Nephron (organoid): ENCODE data around the gene NCKAP5L.
"Not testable (repeated sequence)": the region's sequence is repeated elsewhere in the genome, so short reads cannot be mapped to it uniquely, and the experiment has no call there.

Experiments used
- H3K27ac Mint-ChIP-seq, 3 experiments: 2 replicates each; pipeline ENCODE4 v1.8.0; 2020; ENCODE audit warnings: mixed read lengths in 3 of 3, mild to moderate bottlenecking in 2 of 3, moderate library complexity in 1 of 3
- H3K27me3 Mint-ChIP-seq: 2 replicates; pipeline ENCODE4 v1.8.0; 2021; ENCODE audit warnings: low read depth, mild to moderate bottlenecking, moderate library complexity, mixed read lengths
- H3K36me3 Mint-ChIP-seq: 2 replicates; pipeline ENCODE4 v1.8.0; 2020; ENCODE audit warnings: low read depth, mixed read lengths
- H3K4me1 Mint-ChIP-seq: 2 replicates; pipeline ENCODE4 v1.8.0; 2020; ENCODE audit warnings: mixed read lengths
- H3K4me3 Mint-ChIP-seq, 3 experiments: 2 replicates each; pipeline ENCODE4 v1.8.0; 2020; ENCODE audit warnings: mild to moderate bottlenecking in 3 of 3, mixed read lengths in 3 of 3, moderate library complexity in 2 of 3
- H3K9me3 Mint-ChIP-seq: 2 replicates; pipeline ENCODE4 v1.8.0; 2020; ENCODE audit warnings: mixed read lengths
- CTCF ChIP-seq, 3 experiments: fragments of 200-600 bp; sonication (generic); IDR thresholded peaks; one replicate each; pipeline ENCODE4 v1.5.0; 2021; ENCODE audit warnings: antibody characterized with exemption in 3 of 3; ENCODE audit not compliant: unreplicated experiment in 3 of 3

The NCKAP5L gene

GRCh38 chr12:49776413-49776812, 51.8 kb downstream of the NCKAP5L start:
- no peak overlapping the region for H3K27ac Mint-ChIP-seq
- peak; percentile 67 to 83 (median 81) for TF ChIP-seq CTCF (IDR thresholded peaks at IDR 0.05; ENCODE audit: unreplicated experiment in 3 of 3)
- H3K9me3 Mint-ChIP-seq: no peaks in the 10 kb centered on the region
- peaks cover 4% of the 10 kb centered on the region for H3K4me1 Mint-ChIP-seq
- H3K4me3 Mint-ChIP-seq: no peak overlapping the region
- H3K36me3 Mint-ChIP-seq: no peaks in the 10 kb centered on the region
- H3K27me3 Mint-ChIP-seq: peaks cover 24% of the 10 kb centered on the region

- not testable (repeated sequence) for H3K4me3 Mint-ChIP-seq, H3K9me3 Mint-ChIP-seq, H3K36me3 Mint-ChIP-seq, H3K27me3 Mint-ChIP-seq, H3K4me1 Mint-ChIP-seq, H3K27ac Mint-ChIP-seq
Measured at GRCh38 chr12:49773102-49773501, 55.1 kb downstream of the NCKAP5L start.

- Mint-ChIP-seq H3K27me3 (no peaks in the 10 kb centered on the region), H3K36me3 (peaks cover 25% of the 10 kb centered on the region), H3K4me1 (no peaks in the 10 kb centered on the region), H3K27ac (no peak overlapping the region), H3K9me3 (no peaks in the 10 kb centered on the region), H3K4me3 (no peak overlapping the region)
- no peak for TF ChIP-seq CTCF (IDR thresholded peaks at IDR 0.05; ENCODE audit: unreplicated experiment in 3 of 3)
Measured at GRCh38 chr12:49767333-49767732, 60.9 kb downstream of the NCKAP5L start.

GRCh38 chr12:49766115-49766455, 62.1 kb downstream of the NCKAP5L start:
- no peaks in the 10 kb centered on the region for H3K9me3 Mint-ChIP-seq
- no peak overlapping the region for H3K4me3 Mint-ChIP-seq
- no peak overlapping the region for H3K27ac Mint-ChIP-seq
- no peaks in the 10 kb centered on the region for H3K4me1 Mint-ChIP-seq
- TF ChIP-seq CTCF (IDR thresholded peaks at IDR 0.05; ENCODE audit: unreplicated experiment in 3 of 3): no peak
- peaks cover 37% of the 10 kb centered on the region for H3K36me3 Mint-ChIP-seq
- H3K27me3 Mint-ChIP-seq: no peaks in the 10 kb centered on the region

GRCh38 chr12:49764126-49764525, 64.1 kb downstream of the NCKAP5L start:
- H3K4me1 Mint-ChIP-seq: no peaks in the 10 kb centered on the region
- TF ChIP-seq CTCF (IDR thresholded peaks at IDR 0.05; ENCODE audit: unreplicated experiment in 3 of 3): no peak
- no peak overlapping the region for H3K4me3 Mint-ChIP-seq
- peaks cover 42% of the 10 kb centered on the region for H3K36me3 Mint-ChIP-seq
- H3K27ac Mint-ChIP-seq: no peak overlapping the region
- H3K9me3 Mint-ChIP-seq: no peaks in the 10 kb centered on the region
- H3K27me3 Mint-ChIP-seq: no peaks in the 10 kb centered on the region

- Mint-ChIP-seq H3K27ac (no peak overlapping the region), H3K9me3 (no peaks in the 10 kb centered on the region), H3K4me1 (no peaks in the 10 kb centered on the region), H3K4me3 (no peak overlapping the region), H3K27me3 (no peaks in the 10 kb centered on the region), H3K36me3 (peaks cover 52% of the 10 kb centered on the region)
- TF ChIP-seq CTCF (IDR thresholded peaks at IDR 0.05; ENCODE audit: unreplicated experiment in 3 of 3): peak; percentile 55 to 68 (median 62)
Measured at GRCh38 chr12:49763006-49763591, 65.1 kb downstream of the NCKAP5L start.
